Neural cell (in vitro differentiated cells): ENCODE data around the gene PACS1. TPM values are rescaled to one million over a fixed set of nuclear protein-coding genes. Genes with fewer than 3 reads are reported as not detected.

Experiments used
- H2AFZ ChIP-seq: fragments of 200-600, 300-800 bp; sonication (generic), shearing (Covaris generic); 2 replicates; pipeline ENCODE4 v1.6.0; 2014; ENCODE audit warnings: low read depth, mild to moderate bottlenecking, antibody characterized with exemption, low read length, moderate library complexity
- H3F3A ChIP-seq: fragments of 200-600 bp; shearing (Covaris generic); 2 replicates; pipeline ENCODE4 v1.6.1; 2016; ENCODE audit warnings: mild to moderate bottlenecking, moderate library complexity, mixed read lengths, antibody characterized with exemption, low read length; ENCODE audit not compliant: insufficient read depth, poor library complexity, severe bottlenecking
- H3K27ac ChIP-seq: fragments of 200-600, 300-800 bp; sonication (generic), shearing (Covaris generic); 2 replicates; pipeline ENCODE4 v1.5.1; 2014; ENCODE audit warnings: mild to moderate bottlenecking, low read length, moderate library complexity
- H3K27me3 ChIP-seq: fragments of 300-800, 200-600 bp; sonication (generic), shearing (Covaris generic); 2 replicates; pipeline ENCODE4 v1.6.0; 2014; ENCODE audit warnings: mild to moderate bottlenecking, low read depth, low read length, moderate library complexity; ENCODE audit not compliant: insufficient read depth
- H3K36me3 ChIP-seq: fragments of 300-800, 200-600 bp; sonication (generic), shearing (Covaris generic); 2 replicates; pipeline ENCODE4 v1.5.1; 2014; ENCODE audit warnings: mild to moderate bottlenecking, antibody characterized with exemption, low read length, moderate library complexity; ENCODE audit not compliant: insufficient read depth
- H3K4me2 ChIP-seq: fragments of 300-800, 200-600 bp; sonication (generic), shearing (Covaris generic); 2 replicates; pipeline ENCODE4 v1.6.0; 2014; ENCODE audit warnings: mild to moderate bottlenecking, low read length
- H3K4me3 ChIP-seq: fragments of 300-800, 200-600 bp; sonication (generic), shearing (Covaris generic); 2 replicates; pipeline ENCODE4 v1.5.1; 2014; ENCODE audit warnings: mild to moderate bottlenecking, low read length, moderate library complexity
- H3K79me2 ChIP-seq: fragments of 200-600 bp; shearing (Covaris generic); replicated peaks from 2 replicates; pipeline ENCODE4 v1.6.0; 2014; ENCODE audit warnings: mild to moderate bottlenecking, low read length, moderate library complexity; ENCODE audit not compliant: insufficient read depth
- H3K9ac ChIP-seq: fragments of 300-800, 200-600 bp; sonication (generic), shearing (Covaris generic); 2 replicates; pipeline ENCODE4 v1.6.1; 2016; ENCODE audit warnings: mild to moderate bottlenecking, low read length, mixed read lengths
- H3K9me2 ChIP-seq: fragments of 200-600 bp; shearing (Covaris generic); 2 replicates; pipeline ENCODE4 v1.6.1; 2016; ENCODE audit warnings: mild to moderate bottlenecking, low read length, mixed read lengths; ENCODE audit not compliant: insufficient read depth
- H3K9me3 ChIP-seq: fragments of 200-600, 300-800 bp; sonication (generic), shearing (Covaris generic); 2 replicates; pipeline ENCODE4 v1.6.1; 2016; ENCODE audit warnings: mild to moderate bottlenecking, mixed run types, low read length, moderate library complexity, mixed read lengths
- H4K20me1 ChIP-seq: fragments of 200-600 bp; shearing (Covaris generic); 2 replicates; pipeline ENCODE4 v1.6.1; 2016; ENCODE audit warnings: mild to moderate bottlenecking, mixed run types; ENCODE audit not compliant: insufficient read depth
- CTCF ChIP-seq: fragments of 450-650 bp; IDR thresholded peaks from 2 replicates; pipeline ENCODE4 v1.5.1; 2014; ENCODE audit warnings: antibody characterized with exemption, mild to moderate bottlenecking, moderate library complexity; ENCODE audit not compliant: poor library complexity, severe bottlenecking
- EP300 ChIP-seq: fragments of 450-650 bp; conservative IDR thresholded peaks from 2 replicates; pipeline ENCODE4 v1.6.1; 2014; ENCODE audit warnings: antibody characterized with exemption, mild to moderate bottlenecking, moderate library complexity; ENCODE audit not compliant: poor library complexity, severe bottlenecking
- EZH2 ChIP-seq: fragments of 200-600, 300-800 bp; shearing (Covaris generic), sonication (generic); IDR thresholded peaks from 2 replicates; pipeline ENCODE4 v1.6.1; 2014; ENCODE audit warnings: antibody characterized with exemption, low read length, borderline replicate concordance, mild to moderate bottlenecking; ENCODE audit not compliant: insufficient read depth, poor library complexity, severe bottlenecking
- MXI1 ChIP-seq: fragments of 450-650 bp; conservative IDR thresholded peaks from 2 replicates; pipeline ENCODE4 v1.6.1; 2014; ENCODE audit warnings: antibody characterized with exemption, mild to moderate bottlenecking; ENCODE audit not compliant: poor library complexity, severe bottlenecking
- POLR2AphosphoS5 ChIP-seq: IDR thresholded peaks from 2 replicates; pipeline ENCODE4 v1.6.1; 2012
- RAD21 ChIP-seq: fragments of 450-650 bp; conservative IDR thresholded peaks from 2 replicates; pipeline ENCODE4 v1.6.1; 2014; ENCODE audit warnings: antibody characterized with exemption, mild to moderate bottlenecking, moderate library complexity
- SMC3 ChIP-seq: fragments of 450-650 bp; conservative IDR thresholded peaks from 2 replicates; pipeline ENCODE4 v1.6.1; 2014; ENCODE audit warnings: antibody characterized with exemption, mild to moderate bottlenecking, moderate library complexity; ENCODE audit not compliant: poor library complexity
- TAF1 ChIP-seq: IDR thresholded peaks from 2 replicates; pipeline ENCODE4 v1.6.1; 2012; ENCODE audit warnings: low read depth
- polyA plus RNA-seq: library from polyadenylated mRNA; depleted of rRNA; stranded (reverse); fragments of >200 nt; gene quantifications from 2 replicates; pipeline ENCODE4 v1.2.3, GENCODE V29; 2014
- TF ChIP-seq, protein P1 (sequence below): IDR thresholded peaks from 2 replicates; pipeline ENCODE4 v1.6.1; 2012; ENCODE audit warnings: borderline replicate concordance

PACS1 gene
- polyA plus RNA-seq, 1 donor from 2014 or later = 14.4 TPM

GRCh38 chr11:66075273-66075672, 5.2 kb downstream of the PACS1 start:
- Histone ChIP-seq H3K9me2 (no peaks in the 10 kb centered on the region), H4K20me1 (no peaks in the 10 kb centered on the region), H3K27me3 (no peaks in the 10 kb centered on the region)

GRCh38 chr11:66076561-66076960, 6.5 kb downstream of the PACS1 start:
- Histone ChIP-seq H3K4me2 (no peak overlapping the region), H3K9ac (no peak overlapping the region), H3K27ac (no peak overlapping the region), H2AFZ (no peak overlapping the region), H3K36me3 (peaks cover 5% of the 10 kb centered on the region), H3K9me2 (no peaks in the 10 kb centered on the region), H3K27me3 (no peaks in the 10 kb centered on the region), H3K79me2 (peaks cover 21% of the 10 kb centered on the region), H3K4me3 (no peak overlapping the region), H3K9me3 (no peaks in the 10 kb centered on the region), H3F3A (no peaks in the 10 kb centered on the region), H4K20me1 (no peaks in the 10 kb centered on the region)
- TF ChIP-seq RAD21 (no peak), TAF1 (no peak), EP300 (no peak), POLR2AphosphoS5 (no peak), SMC3 (no peak), EZH2 (no peak), MXI1 (no peak), CTCF (no peak)
- TF ChIP-seq, protein P1, sequence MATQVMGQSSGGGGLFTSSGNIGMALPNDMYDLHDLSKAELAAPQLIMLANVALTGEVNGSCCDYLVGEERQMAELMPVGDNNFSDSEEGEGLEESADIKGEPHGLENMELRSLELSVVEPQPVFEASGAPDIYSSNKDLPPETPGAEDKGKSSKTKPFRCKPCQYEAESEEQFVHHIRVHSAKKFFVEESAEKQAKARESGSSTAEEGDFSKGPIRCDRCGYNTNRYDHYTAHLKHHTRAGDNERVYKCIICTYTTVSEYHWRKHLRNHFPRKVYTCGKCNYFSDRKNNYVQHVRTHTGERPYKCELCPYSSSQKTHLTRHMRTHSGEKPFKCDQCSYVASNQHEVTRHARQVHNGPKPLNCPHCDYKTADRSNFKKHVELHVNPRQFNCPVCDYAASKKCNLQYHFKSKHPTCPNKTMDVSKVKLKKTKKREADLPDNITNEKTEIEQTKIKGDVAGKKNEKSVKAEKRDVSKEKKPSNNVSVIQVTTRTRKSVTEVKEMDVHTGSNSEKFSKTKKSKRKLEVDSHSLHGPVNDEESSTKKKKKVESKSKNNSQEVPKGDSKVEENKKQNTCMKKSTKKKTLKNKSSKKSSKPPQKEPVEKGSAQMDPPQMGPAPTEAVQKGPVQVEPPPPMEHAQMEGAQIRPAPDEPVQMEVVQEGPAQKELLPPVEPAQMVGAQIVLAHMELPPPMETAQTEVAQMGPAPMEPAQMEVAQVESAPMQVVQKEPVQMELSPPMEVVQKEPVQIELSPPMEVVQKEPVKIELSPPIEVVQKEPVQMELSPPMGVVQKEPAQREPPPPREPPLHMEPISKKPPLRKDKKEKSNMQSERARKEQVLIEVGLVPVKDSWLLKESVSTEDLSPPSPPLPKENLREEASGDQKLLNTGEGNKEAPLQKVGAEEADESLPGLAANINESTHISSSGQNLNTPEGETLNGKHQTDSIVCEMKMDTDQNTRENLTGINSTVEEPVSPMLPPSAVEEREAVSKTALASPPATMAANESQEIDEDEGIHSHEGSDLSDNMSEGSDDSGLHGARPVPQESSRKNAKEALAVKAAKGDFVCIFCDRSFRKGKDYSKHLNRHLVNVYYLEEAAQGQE = no peak

More at GRCh38 chr11:66075273-66075672, 5.2 kb downstream of the PACS1 start:
- peaks cover 27% of the 10 kb centered on the region for H3K79me2 ChIP-seq
- peaks cover 4% of the 10 kb centered on the region for H3F3A ChIP-seq
- H3K9ac ChIP-seq = no peak overlapping the region
- no peaks in the 10 kb centered on the region for H3K9me3 ChIP-seq
- H3K4me2 ChIP-seq = no peak overlapping the region
- H3K27ac ChIP-seq = no peak overlapping the region
- TF ChIP-seq CTCF = no peak
- H2AFZ ChIP-seq = no peak overlapping the region
- H3K36me3 ChIP-seq = peaks cover 5% of the 10 kb centered on the region
- H3K4me3 ChIP-seq = no peak overlapping the region
